NCI-H1092 treated with DMSO at 0.1 percent for 48 hours (cell line): ENCODE data around the gene ATP6V1C2.
"Not testable (repeated sequence)": the region's sequence is repeated elsewhere in the genome, so short reads cannot be mapped to it uniquely, and the experiment has no call there.

ENCODE experiments used
- DNase-seq: peaks from one replicate; lab custom pipeline; 2025; lab: John Stamatoyannopoulos, UW

Gene ATP6V1C2

GRCh38 chr2:10786240-10786982 is 65.0 kb downstream of the ATP6V1C2 start:
- DNase-seq: no peak

DNA sequence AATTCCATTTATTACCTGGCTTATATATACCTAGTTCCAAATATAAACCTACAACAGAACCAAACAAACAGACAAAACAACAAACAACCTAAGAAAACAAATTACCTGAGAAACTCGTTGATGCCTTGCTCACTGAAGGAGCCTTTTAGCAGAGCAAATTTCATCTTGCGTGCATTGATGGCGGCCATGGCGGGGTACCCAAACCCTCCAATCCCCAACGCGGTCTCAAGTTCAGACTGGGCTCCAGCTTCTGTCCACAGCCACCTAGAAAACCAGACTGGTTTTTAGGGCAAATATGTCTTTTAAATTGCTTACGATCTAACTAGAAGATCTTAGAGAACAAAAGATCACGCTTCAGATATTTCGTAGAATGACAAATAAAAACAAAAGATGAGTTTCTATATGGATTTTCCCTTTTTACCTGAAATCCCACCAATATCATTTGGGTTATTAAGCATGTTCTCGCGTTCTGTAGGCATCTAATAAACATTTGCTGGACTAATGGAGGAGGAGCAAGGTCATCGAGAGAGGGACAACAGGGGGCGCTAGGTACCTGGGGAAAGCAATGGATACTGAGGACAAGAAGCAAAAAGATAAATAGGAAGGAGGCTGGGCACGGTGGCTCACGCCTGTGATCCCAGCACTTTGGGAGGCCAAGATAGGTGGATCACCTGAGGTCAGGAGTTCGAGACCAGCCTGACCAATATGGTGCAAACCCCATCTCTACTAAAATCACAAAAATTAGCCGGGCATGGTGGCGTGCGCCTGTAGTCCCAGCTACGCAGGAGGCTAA is 65.9 kb downstream of the ATP6V1C2 start:
- DNase-seq: no peak

- DNase-seq: no peak
Observed at GRCh38 chr2:10788855-10789254, 67.4 kb downstream of the ATP6V1C2 start.

DNA sequence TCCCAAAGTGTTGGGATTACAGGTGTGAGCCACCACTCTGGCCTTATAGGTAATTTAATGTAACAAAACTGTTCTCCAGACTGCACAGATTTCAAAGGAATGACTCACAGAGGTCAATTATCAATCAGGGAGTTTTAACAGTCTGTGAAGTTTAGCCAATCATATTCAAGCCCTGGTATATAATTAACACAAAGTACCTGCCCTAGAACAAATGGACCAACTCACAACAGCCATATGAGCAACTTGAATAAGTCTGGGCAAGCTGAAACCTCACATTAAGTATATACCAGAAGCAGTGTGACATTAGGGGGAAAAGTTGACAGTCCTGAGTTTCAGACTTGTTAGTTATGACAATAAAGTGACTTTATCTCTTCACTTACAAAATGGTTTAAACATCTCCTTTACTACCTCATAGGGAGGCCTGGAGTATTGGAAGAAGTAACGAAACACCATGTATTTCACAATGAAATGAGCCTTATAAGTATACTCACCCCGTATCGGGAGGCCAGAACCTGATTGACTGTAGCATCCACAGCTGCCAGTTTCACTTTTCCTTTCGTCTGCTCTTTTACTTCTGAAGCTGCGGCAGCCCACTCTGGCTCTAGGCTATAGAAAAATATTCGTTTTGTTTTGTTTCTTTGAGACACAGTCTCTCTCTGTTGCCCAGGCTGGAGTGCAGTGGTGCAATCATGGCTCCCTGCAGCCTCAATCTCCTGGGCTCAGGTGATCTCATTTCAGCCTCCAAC is 69.0 kb downstream of the ATP6V1C2 start:
- DNase-seq: no peak

DNA sequence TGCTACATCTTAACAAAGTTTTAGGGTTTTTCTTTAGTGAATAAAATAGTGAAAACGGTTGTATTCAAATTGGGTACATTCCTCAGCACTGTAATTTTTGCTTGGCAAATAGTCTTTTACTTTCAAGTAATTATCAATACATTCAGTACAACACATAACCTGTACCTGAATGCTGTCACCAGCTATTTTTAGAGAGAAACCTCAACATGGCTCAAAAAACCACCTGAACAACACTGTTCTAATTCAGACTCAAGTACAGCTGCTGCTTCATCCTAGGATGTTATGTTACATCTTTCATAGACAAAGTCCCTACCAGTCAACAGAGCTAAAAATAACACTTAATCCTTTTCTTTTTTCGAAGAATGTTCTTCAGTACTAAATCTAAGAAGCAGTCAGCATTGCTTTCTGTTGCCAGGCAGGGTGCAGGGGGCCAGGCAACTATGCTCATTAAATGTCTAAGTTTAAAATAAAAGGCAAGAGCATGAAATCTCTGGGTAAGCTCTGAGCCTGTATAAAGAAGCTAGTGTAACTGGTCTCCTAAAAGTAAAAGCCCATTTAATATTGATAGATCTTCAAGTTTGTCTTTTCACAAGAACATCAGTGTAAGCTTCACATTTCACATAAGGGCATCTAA is 70.7 kb downstream of the ATP6V1C2 start:
- DNase-seq: no peak

GRCh38 chr2:10792660-10793400 is 71.4 kb downstream of the ATP6V1C2 start:
- DNase-seq: no peak

GRCh38 chr2:10793816-10794215 is 72.4 kb downstream of the ATP6V1C2 start:
- DNase-seq: no peak

DNA sequence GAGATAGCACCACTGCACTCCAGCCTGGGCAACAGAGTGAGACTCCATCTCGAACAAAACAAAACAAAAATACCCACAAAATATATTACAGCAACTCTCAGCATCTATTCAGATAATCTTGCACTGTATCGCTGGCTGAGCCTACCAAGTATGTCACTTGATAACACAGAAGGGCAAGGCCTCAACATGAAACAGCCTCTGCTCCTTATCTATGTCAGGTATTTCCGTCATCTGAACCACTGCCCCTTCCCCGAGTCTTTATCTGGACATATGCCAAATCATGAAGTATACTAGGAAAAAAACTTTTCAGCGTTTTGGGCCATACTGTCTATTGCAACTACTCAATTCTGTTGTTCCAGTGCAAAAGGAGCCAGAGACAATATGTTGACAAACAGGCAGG is 73.4 kb downstream of the ATP6V1C2 start:
- DNase-seq: no peak

- DNase-seq: no peak
Observed at GRCh38 chr2:10795508-10796046, 74.1 kb downstream of the ATP6V1C2 start.

DNA sequence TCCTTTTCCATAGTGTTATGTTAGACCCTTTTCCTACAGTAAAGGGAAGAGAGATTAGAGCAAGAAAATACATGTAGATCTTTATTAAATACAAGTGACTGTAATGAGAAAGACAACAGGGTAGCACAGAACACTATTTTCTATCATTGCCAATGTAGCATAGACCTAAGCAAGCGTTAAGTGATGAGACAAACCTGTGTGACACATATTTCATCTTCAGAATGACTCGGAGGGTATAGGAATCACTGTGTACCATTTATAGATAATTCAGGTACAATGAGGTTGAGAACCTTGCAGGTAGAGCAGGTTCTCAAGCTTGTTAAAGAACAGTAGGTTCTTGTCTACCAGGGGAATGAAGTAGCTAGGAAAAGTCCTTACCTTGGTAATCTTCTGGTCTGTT is 75.3 kb downstream of the ATP6V1C2 start:
- no peak for DNase-seq

GRCh38 chr2:10798783-10799182 is 77.4 kb downstream of the ATP6V1C2 start:
- no peak for DNase-seq

DNA sequence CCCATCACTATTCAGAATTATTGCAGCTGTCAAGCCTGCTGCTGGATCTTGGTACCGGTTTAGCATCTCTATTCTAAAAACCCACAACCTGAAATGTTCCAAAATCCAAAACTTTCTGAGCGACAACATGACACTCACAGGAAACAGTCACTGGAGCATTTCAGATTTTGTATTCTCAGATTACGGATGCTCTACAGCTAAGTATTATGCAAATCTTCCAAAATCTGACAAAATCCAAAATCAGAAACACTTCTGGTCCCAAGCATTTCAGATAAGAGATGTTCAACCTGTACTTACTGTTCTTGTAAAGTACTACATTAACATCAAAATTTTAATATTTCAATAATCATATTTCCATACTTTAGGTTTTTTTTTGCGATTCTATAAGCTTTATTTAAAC is 78.7 kb downstream of the ATP6V1C2 start:
- no peak for DNase-seq

- no peak for DNase-seq
Observed at GRCh38 chr2:10802657-10803056, 81.2 kb downstream of the ATP6V1C2 start.

DNA sequence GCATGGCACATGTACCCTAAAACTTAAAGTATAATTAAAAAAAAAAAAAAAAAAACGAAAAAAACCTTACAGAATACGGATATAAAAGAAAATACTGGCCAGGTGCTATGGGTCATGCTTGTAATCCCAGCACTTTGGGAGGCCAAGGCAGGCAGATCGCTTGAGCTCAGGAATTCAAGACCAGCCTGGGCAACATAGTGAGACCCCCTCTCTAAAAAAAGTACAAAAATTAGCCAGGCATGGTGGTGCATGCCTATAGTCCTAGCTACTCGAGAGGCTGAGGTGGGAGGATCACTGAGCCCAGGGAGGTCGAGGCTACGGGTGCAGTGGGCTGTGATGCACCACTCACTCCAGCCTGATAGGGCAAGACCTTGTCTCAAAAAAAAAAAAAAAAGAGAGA is 84.6 kb downstream of the ATP6V1C2 start:
- DNase-seq: not testable (repeated sequence)

- DNase-seq: no peak
Observed at GRCh38 chr2:10806543-10806942, 85.1 kb downstream of the ATP6V1C2 start.

DNA sequence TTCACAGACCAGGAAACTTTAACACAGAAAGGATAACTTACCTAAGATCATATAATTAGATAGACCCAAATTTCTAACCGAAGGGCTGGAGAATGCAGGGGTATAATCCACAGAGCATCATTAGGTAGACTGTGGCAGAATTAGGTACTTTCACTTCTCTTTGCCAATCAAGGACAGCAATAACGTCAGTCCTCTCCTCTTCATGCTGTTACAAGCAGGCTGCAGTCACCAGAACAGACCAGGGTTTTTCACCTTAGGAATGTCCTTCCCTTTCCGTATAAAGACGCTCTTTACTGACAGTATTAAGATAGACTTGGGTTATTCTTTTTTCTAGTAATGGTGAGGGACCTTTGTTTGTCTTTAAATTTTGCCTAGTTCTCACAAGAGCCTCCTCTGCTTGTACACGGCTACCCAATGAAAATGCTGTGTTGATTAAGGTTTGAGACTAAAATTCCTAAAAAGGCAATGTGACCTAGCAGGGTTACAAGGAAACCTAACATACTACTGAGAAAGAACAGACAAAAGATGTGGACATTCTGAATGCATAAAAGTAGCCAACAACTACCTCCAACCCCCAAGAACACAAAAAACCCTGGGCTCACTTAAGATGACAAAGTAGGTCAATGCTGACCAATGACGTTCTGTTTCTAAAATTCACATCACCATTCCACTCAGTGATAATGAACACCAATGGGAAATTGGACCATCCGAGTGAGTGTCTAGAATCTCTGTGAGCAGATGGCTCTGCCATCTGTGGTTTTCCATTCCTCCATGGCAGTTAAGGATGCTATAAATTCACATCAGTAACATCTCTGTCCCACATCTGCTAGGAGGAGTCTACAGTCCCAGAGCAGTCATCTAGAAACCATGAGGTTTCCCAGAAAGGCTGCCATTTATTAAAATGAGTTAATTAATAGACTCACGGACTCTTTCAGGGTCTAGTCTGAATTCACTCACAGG is 89.1 kb downstream of the ATP6V1C2 start:
- DNase-seq: no peak

- DNase-seq: no peak
Observed at GRCh38 chr2:10811517-10811916, 90.1 kb downstream of the ATP6V1C2 start.

DNA sequence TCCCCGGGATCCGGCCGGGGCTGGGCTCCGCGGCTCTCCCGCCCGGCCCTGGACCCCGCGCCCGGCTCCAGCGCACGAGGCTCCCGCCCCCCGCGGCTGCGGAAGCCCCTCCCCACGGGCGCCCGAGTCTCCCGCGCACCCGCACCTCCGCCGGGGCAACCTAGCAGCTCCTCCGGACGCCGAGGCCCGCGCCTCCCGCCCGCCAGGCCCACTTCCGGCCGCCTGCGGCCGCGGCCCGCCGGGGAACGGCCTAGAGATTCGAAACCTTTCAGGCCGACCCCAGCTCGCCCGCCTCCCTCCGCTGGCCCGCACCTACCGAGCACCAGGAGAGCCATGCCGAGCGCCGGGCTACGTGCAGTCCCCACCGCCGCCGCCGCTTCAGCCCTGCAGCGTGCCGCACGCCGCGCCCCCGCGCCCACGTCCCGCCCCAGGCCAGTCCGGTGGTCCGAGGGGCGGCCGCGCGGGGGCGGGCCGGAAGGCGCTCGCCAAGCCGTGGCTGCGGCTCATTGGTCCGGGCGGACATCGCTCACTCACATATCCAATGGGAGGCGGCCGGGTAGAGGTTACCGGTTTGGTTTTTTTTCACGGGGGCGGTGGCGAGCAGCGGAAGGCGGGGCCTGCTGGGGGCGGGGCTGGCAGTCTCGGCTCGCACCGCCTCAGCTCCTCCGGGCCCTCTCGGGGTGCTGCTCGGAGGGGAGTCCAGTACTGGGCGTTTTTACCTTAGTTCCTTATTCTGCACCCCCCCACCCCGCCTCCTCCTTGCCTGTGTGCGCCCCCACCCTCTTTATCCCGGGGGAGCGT is 91.1 kb downstream of the ATP6V1C2 start, which contains the start of gene PDIA6:
Gene PDIA6 (minus strand): TSS at position 424 of the 801 bp plus-strand sequence. CDS start 89 bp downstream, at position 335.
- peak; percentile 88 for DNase-seq
